Endothelial cell of umbilical vein (primary cell): ENCODE measurements around the gene MGAT4A. TPM values are rescaled to one million over a fixed set of nuclear protein-coding genes. Genes with fewer than 3 reads are reported as not detected.
"Not testable (repeated sequence)": the region's sequence is repeated elsewhere in the genome, so short reads cannot be mapped to it uniquely, and the experiment has no call there.

Experiments
- BruUV-seq: library from RNA; stranded (reverse); fragments of 400-500 nt; replicated peaks from 2 replicates; lab custom pipeline; 2021; lab: Mats Ljungman, UMichigan
- CTCF ChIA-PET: fragments of 300-600, 350-600 bp; sonication (Branson Sonifier 250); formaldehyde crosslinking; loops from one replicate; lab custom pipeline; 2021; ENCODE audit warnings: antibody characterized with exemption, inconsistent platforms; lab: Charles Lee
- POLR2A ChIA-PET: fragments of 300-600, 350-600 bp; sonication (Branson Sonifier 250); formaldehyde crosslinking; loops from one replicate; lab custom pipeline; 2021; ENCODE audit warnings: antibody characterized with exemption, inconsistent platforms; lab: Charles Lee
- DNase-seq: peaks from one replicate; pipeline ENCODE4 v3.0.0-alpha.2; 2011; ENCODE audit warnings: low read depth, low spot score
- FAIRE-seq: peaks from 2 replicates; lab custom pipeline; 2011; peaks lifted over from hg19 to GRCh38; lab: Jason Lieb, UNC
- H2AFZ ChIP-seq: 2 replicates; pipeline ENCODE4 v1.6.0; 2012; ENCODE audit warnings: low read depth, low read length, control low read depth, inconsistent platforms
- H3K27ac ChIP-seq: 2 replicates; pipeline ENCODE4 v1.5.1; 2011; ENCODE audit warnings: low read depth, mild to moderate bottlenecking, control low read depth, low read length, moderate library complexity; ENCODE audit not compliant: insufficient read depth
- H3K27me3 ChIP-seq, 2 experiments: 2 replicates each; pipeline versions ENCODE4 v1.6.0 to v1.6.1; 2011; ENCODE audit warnings: low read length in 2 of 2, mixed read lengths in 1 of 2; ENCODE audit not compliant: control insufficient read depth in 2 of 2, insufficient read depth in 2 of 2
- H3K36me3 ChIP-seq, 2 experiments: 2 replicates in 1 of 2; 3 replicates in 1 of 2; pipeline ENCODE4 v1.5.1; 2011; ENCODE audit warnings: low read length in 2 of 2, mild to moderate bottlenecking in 1 of 2, moderate library complexity in 1 of 2; ENCODE audit not compliant: control insufficient read depth in 2 of 2, insufficient read depth in 2 of 2; ENCODE audit errors: extremely low read depth in 1 of 2
- H3K4me1 ChIP-seq: 3 replicates; pipeline ENCODE4 v1.5.1; 2011; ENCODE audit warnings: mild to moderate bottlenecking, low read length; ENCODE audit not compliant: control insufficient read depth, insufficient read depth; ENCODE audit errors: extremely low read depth
- H3K4me2 ChIP-seq: 2 replicates; pipeline ENCODE4 v1.6.1; 2011; ENCODE audit warnings: low read length, control low read depth, mixed read lengths; ENCODE audit not compliant: insufficient read depth
- H3K4me3 ChIP-seq, 3 experiments: fragments of 200-600 bp in 1 of 3; sonication (generic), shearing (Covaris generic) in 1 of 3; replicated peaks in 1 of 3; 2 replicates each; pipeline ENCODE4 v1.5.1; 2011 to 2016; ENCODE audit warnings: control low read depth in 3 of 3, low read length in 3 of 3, mild to moderate bottlenecking in 2 of 3, inconsistent platforms in 1 of 3, low read depth in 1 of 3, moderate library complexity in 1 of 3; ENCODE audit not compliant: insufficient read depth in 1 of 3
- H3K79me2 ChIP-seq: 2 replicates; pipeline ENCODE4 v1.6.0; 2012; ENCODE audit warnings: low read length, inconsistent platforms; ENCODE audit not compliant: control insufficient read depth, insufficient read depth
- H3K9ac ChIP-seq: replicated peaks from 2 replicates; pipeline ENCODE3; 2011; ENCODE audit warnings: low read length, control low read depth; ENCODE audit not compliant: insufficient read depth; ENCODE audit errors: extremely low read depth
- H3K9me1 ChIP-seq: replicated peaks from 3 replicates; pipeline ENCODE4 v1.6.0; 2011; ENCODE audit warnings: mild to moderate bottlenecking, low read length; ENCODE audit not compliant: control insufficient read depth, insufficient read depth; ENCODE audit errors: extremely low read depth
- H3K9me3 ChIP-seq: replicated peaks from 2 replicates; pipeline ENCODE4 v1.5.1; 2012; ENCODE audit warnings: low read length, inconsistent platforms; ENCODE audit not compliant: control insufficient read depth, insufficient read depth
- H4K20me1 ChIP-seq: replicated peaks from 2 replicates; pipeline ENCODE3; 2011; ENCODE audit warnings: mild to moderate bottlenecking, low read length; ENCODE audit not compliant: control insufficient read depth, insufficient read depth; ENCODE audit errors: extremely low read depth
- FOS ChIP-seq: IDR thresholded peaks from 2 replicates; pipeline ENCODE4 v1.6.1; 2011; ENCODE audit warnings: mild to moderate bottlenecking, low read length, moderate library complexity, borderline replicate concordance; ENCODE audit not compliant: insufficient read depth
- GATA2 ChIP-seq: IDR thresholded peaks from 2 replicates; pipeline ENCODE4 v1.7.0; 2011; ENCODE audit warnings: low read depth, mild to moderate bottlenecking, moderate library complexity, mixed read lengths, low read length; ENCODE audit not compliant: insufficient read length, insufficient read depth
- JUN ChIP-seq: IDR thresholded peaks from 2 replicates; pipeline ENCODE4 v1.6.1; 2011; ENCODE audit warnings: borderline replicate concordance, low read depth; ENCODE audit not compliant: insufficient read length, insufficient read depth
- dilution Hi-C: fragments of 300-500 bp; cut with MboI; formaldehyde crosslinking; loops from one replicate; pipeline ENCODE4 v1.15.0; 2019; ENCODE audit warnings: low sequenced_read_pairs; ENCODE audit not compliant: extremely low pct_ligation_motif_present
- intact Hi-C: fragments of 100-400 bp; cut with micrococcal nuclease; formaldehyde crosslinking; loops from one replicate; pipeline ENCODE4 v1.10.0; 2022
- polyA plus RNA-seq, 4 experiments: library from polyadenylated mRNA; depleted of rRNA in 3 of 4; stranded (reverse) in 3 of 4; unstranded in 1 of 4; fragments of >200 nt; gene quantifications; 2 replicates each; pipeline versions ENCODE4 v1.2.1 to v1.2.3, GENCODE V29; 2011 to 2012; ENCODE audit warnings: missing spikeins in 1 of 4
- total RNA-seq: library from RNA; stranded (reverse); gene quantifications from 2 replicates; pipeline ENCODE4 v1.2.3, GENCODE V29; 2021
- TF ChIP-seq, protein P1 (sequence below), 2 donors: IDR thresholded peaks; 1 replicate in 1 of 2; 2 replicates in 1 of 2; pipeline ENCODE4 v1.5.1; 2011; ENCODE audit warnings: low read length in 2 of 2, mild to moderate bottlenecking in 2 of 2, moderate library complexity in 2 of 2, control low read depth in 1 of 2, inconsistent platforms in 1 of 2, low read depth in 1 of 2; ENCODE audit not compliant: insufficient read depth in 1 of 2; ENCODE audit errors: extremely low read depth in 1 of 2

MGAT4A gene
- total and polyA plus RNA-seq, 2 donors (not counting 3 experiments of a cell fraction or from before 2014, with no cell fraction given), result 9.2 to 42.2 TPM

DNA sequence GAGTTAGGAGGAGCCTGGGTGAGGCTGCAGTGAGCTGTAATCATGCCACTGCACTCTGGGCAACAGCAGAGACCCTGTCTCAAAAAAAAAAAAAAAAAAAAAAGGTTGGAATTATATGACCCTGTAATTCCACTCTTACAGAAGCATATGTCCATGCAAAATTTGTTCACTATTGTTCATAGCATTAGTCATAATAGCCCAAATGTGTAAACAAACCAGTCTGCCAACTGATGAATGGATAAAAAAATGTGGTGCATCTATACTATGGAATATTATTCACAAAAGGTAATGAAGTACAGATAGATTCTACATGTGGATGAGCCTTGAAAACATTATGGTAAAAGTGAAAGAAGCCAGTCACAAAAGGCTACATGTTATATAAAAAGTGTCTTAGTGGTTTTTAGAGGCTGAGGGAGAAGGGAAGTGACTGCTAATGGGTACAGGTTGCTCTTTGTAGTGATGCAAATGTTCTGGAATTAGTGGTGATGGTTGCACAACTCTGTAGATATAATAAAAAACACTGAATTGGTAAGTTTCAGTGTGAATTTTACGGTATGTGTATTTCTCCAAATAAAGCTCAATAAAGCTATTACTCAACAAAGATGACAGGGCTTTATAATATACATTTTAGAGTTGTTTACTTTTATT is 132.0 kb downstream of the MGAT4A start:
- Histone ChIP-seq H3K9me3 (no peaks in the 10 kb centered on the region), H3K9ac (no peak overlapping the region), H2AFZ (no peak overlapping the region), H3K4me3 (no peak overlapping the region), H4K20me1 (no peaks in the 10 kb centered on the region), H3K36me3 (peaks cover 3 to 5% of the 10 kb centered on the region in 2 experiments), H3K27me3 (no peaks in the 10 kb centered on the region), H3K4me1 (peaks cover 6% of the 10 kb centered on the region), H3K4me2 (no peak overlapping the region), H3K79me2 (no peaks in the 10 kb centered on the region), H3K9me1 (no peaks in the 10 kb centered on the region), H3K27ac (no peak overlapping the region)
- peak; percentile 69 for TF ChIP-seq GATA2
- peak; percentile 75 for TF ChIP-seq JUN
- TF ChIP-seq, protein P1, sequence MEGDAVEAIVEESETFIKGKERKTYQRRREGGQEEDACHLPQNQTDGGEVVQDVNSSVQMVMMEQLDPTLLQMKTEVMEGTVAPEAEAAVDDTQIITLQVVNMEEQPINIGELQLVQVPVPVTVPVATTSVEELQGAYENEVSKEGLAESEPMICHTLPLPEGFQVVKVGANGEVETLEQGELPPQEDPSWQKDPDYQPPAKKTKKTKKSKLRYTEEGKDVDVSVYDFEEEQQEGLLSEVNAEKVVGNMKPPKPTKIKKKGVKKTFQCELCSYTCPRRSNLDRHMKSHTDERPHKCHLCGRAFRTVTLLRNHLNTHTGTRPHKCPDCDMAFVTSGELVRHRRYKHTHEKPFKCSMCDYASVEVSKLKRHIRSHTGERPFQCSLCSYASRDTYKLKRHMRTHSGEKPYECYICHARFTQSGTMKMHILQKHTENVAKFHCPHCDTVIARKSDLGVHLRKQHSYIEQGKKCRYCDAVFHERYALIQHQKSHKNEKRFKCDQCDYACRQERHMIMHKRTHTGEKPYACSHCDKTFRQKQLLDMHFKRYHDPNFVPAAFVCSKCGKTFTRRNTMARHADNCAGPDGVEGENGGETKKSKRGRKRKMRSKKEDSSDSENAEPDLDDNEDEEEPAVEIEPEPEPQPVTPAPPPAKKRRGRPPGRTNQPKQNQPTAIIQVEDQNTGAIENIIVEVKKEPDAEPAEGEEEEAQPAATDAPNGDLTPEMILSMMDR (IDR thresholded peaks at IDR 0.05; ENCODE audit: extremely low read depth in 1 of 2, insufficient read depth in 1 of 2, low read depth in 1 of 2, low read length in 2 of 2), result no peak
- peak; percentile 59 for TF ChIP-seq FOS
- POLR2A ChIA-PET, result no interaction called here
- peak; percentile 87 for DNase-seq
- dilution Hi-C loops (no loop called here), intact Hi-C loops (loop anchor here (1.0 kb wide), 1 partner anchor 9 kb away; the partner anchor contains the start of genes COA5 and UNC50)
- BruUV-seq, result no TSS peak
- CTCF ChIA-PET, result interaction anchor here (0.9 to 2.5 kb wide), 4 partner anchors 13 to 186 kb away, joined by 3 to 9 read pairs (median 4); no protein-coding TSS in a partner anchor
- FAIRE-seq, result peak; percentile 50

DNA sequence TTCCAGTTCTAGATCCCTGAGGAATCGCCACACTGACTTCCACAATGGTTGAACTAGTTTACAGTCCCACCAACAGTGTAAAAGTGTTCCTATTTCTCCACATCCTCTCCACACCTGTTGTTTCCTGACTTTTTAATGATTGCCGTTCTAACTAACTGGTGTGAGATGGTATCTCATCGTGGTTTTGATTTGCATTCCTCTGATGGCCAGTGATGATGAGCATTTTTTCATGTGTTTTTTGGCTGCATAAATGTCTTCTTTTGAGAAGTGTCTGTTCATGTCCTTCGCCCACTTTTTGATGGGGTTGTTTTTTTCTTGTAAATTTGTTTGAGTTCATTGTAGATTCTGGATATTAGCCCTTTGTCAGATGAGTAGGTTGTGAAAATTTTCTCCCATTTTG is 136.3 kb downstream of the MGAT4A start:
- H3K9me3 ChIP-seq, H3K4me3 ChIP-seq, H3K27ac ChIP-seq, intact Hi-C loops, H3K9me1 ChIP-seq, H4K20me1 ChIP-seq, H3K27me3 ChIP-seq, H3K9ac ChIP-seq, BruUV-seq, POLR2A ChIA-PET, H3K4me2 ChIP-seq, H2AFZ ChIP-seq, DNase-seq, CTCF ChIA-PET, FAIRE-seq, H3K4me1 ChIP-seq, H3K79me2 ChIP-seq, H3K36me3 ChIP-seq, dilution Hi-C loops: not testable (repeated sequence)
